HepG2 (cell line): ENCODE measurements around the gene CIAPIN1. TPM values are rescaled to one million over a fixed set of nuclear protein-coding genes. Genes with fewer than 3 reads are reported as not detected.

ENCODE experiments used
- ATAC-seq: fragments of 200-7000 bp; cut with Tn5 transposase; 3 replicates; pipeline ENCODE4 v1.9.1; 2020; ENCODE audit warnings: mild to moderate bottlenecking, moderate library complexity
- BruUV-seq: library from RNA; stranded (reverse); fragments of 400-500 nt; replicated peaks from 2 replicates; lab custom pipeline; 2021; lab: Mats Ljungman, UMichigan
- CTCF ChIA-PET: fragments of 300-600 bp; formaldehyde crosslinking; extraction: SDS; loops from one replicate; lab custom pipeline; 2021; ENCODE audit warnings: low total read pairs, inconsistent platforms, low intra/inter-chr PET ratio; lab: Yijun Ruan, JAX
- POLR2A ChIA-PET: fragments of 350-600 bp; sonication (Branson Sonifier 250); formaldehyde crosslinking; loops from one replicate; lab custom pipeline; 2020; ENCODE audit warnings: antibody characterized with exemption, inconsistent platforms; lab: Yijun Ruan, JAX
- DNase-seq: peaks from one replicate; pipeline ENCODE4 v3.0.0-alpha.2; 2015; ENCODE audit warnings: low spot score
- FAIRE-seq: peaks from 3 replicates; lab custom pipeline; 2011; peaks lifted over from hg19 to GRCh38; lab: Jason Lieb, UNC
- H2AFZ ChIP-seq: one replicate; pipeline ENCODE4 v1.6.1; 2011; ENCODE audit warnings: low read length, inconsistent platforms
- H3K27ac ChIP-seq: fragments of 300-600 bp; 3 replicates; pipeline ENCODE4 v1.8.0; 2011; ENCODE audit warnings: mixed run types, mild to moderate bottlenecking, mixed read lengths, low read length, inconsistent platforms; ENCODE audit not compliant: insufficient read depth; ENCODE audit errors: extremely low read length
- H3K27me3 ChIP-seq, 2 experiments: fragments of 200-600 bp in 1 of 2; 2 replicates in 1 of 2; 3 replicates in 1 of 2; pipeline versions ENCODE4 v1.6.0 to v1.8.0; 2011; ENCODE audit warnings: low read length in 2 of 2, mild to moderate bottlenecking in 2 of 2, moderate library complexity in 2 of 2, inconsistent platforms in 1 of 2; ENCODE audit not compliant: insufficient read depth in 2 of 2, control insufficient read depth in 1 of 2
- H3K36me3 ChIP-seq, 2 experiments: fragments of 200-600 bp in 1 of 2; replicated peaks in 1 of 2; 2 replicates in 1 of 2; 3 replicates in 1 of 2; pipeline versions ENCODE4 v1.5.1 to v1.8.0; 2011; ENCODE audit warnings: low read length in 2 of 2, inconsistent platforms in 1 of 2; ENCODE audit not compliant: insufficient read depth in 2 of 2, control insufficient read depth in 1 of 2
- H3K4me1 ChIP-seq: 2 replicates; pipeline ENCODE4 v1.5.1; 2012; ENCODE audit warnings: low read length, inconsistent platforms; ENCODE audit not compliant: insufficient read depth
- H3K4me2 ChIP-seq: 2 replicates; pipeline ENCODE4 v1.6.0; 2011; ENCODE audit warnings: low read depth, low read length, inconsistent platforms
- H3K4me3 ChIP-seq, 3 experiments: fragments of 200-600 bp in 1 of 3; sonication (generic), shearing (Covaris generic) in 1 of 3; replicated peaks in 1 of 3; 2 replicates each; pipeline ENCODE4 v1.5.1; 2011 to 2016; ENCODE audit warnings: low read length in 3 of 3, inconsistent platforms in 2 of 3, low read depth in 2 of 3, mild to moderate bottlenecking in 2 of 3, control low read depth in 1 of 3, mixed read lengths in 1 of 3; ENCODE audit not compliant: insufficient read depth in 1 of 3
- H3K79me2 ChIP-seq: one replicate; pipeline ENCODE4 v1.6.1; 2011; ENCODE audit warnings: low read length, inconsistent platforms; ENCODE audit not compliant: insufficient read depth
- H3K9ac ChIP-seq: 2 replicates; pipeline ENCODE4 v1.6.0; 2011; ENCODE audit warnings: mild to moderate bottlenecking, low read depth, low read length, inconsistent platforms; ENCODE audit not compliant: insufficient read depth
- H3K9me3 ChIP-seq: 2 replicates; pipeline ENCODE4 v1.5.1; 2012; ENCODE audit warnings: mild to moderate bottlenecking, low read length
- H4K20me1 ChIP-seq: 2 replicates; pipeline ENCODE4 v1.6.0; 2011; ENCODE audit warnings: inconsistent platforms, mild to moderate bottlenecking, low read length, moderate library complexity; ENCODE audit not compliant: insufficient read depth
- CHCHD3 ChIP-seq: sonication (generic); formaldehyde crosslinking; IDR thresholded peaks from 2 replicates; pipeline ENCODE4 v1.8.0; 2022; ENCODE audit warnings: mild to moderate bottlenecking, missing genetic modification reagents, moderate library complexity
- DNMT3B ChIP-seq: conservative IDR thresholded peaks from 2 replicates; pipeline ENCODE4 v1.6.1; 2016; ENCODE audit warnings: missing biosample characterization, control low read depth
- DPF2 ChIP-seq: sonication (generic); formaldehyde crosslinking; IDR thresholded peaks from 2 replicates; pipeline ENCODE4 v1.4.0; 2020; ENCODE audit warnings: mild to moderate bottlenecking, low read depth, missing genetic modification reagents, borderline replicate concordance
- GATA4 ChIP-seq: sonication (generic); IDR thresholded peaks from 2 replicates; pipeline ENCODE4 v1.6.1; 2016; ENCODE audit warnings: antibody characterized with exemption, low read depth, borderline replicate concordance
- ISL2 ChIP-seq: sonication (generic); formaldehyde crosslinking; IDR thresholded peaks from 2 replicates; pipeline ENCODE4 v1.5.0; 2020; ENCODE audit warnings: missing genetic modification reagents
- KDM5A ChIP-seq: fragments of 200-600 bp; sonication (generic); IDR thresholded peaks from 2 replicates; pipeline ENCODE4 v1.7.0; 2018; ENCODE audit warnings: antibody characterized with exemption, mild to moderate bottlenecking, low read length, borderline replicate concordance
- KLF12 ChIP-seq: sonication (generic); formaldehyde crosslinking; IDR thresholded peaks from 2 replicates; pipeline ENCODE4 v1.4.0; 2020; ENCODE audit warnings: missing genetic modification reagents, borderline replicate concordance
- NCOA1 ChIP-seq: sonication (generic); formaldehyde crosslinking; IDR thresholded peaks from 2 replicates; pipeline ENCODE4 v1.9.0; 2021; ENCODE audit warnings: missing genetic modification reagents
- PITX1 ChIP-seq: sonication (generic); formaldehyde crosslinking; IDR thresholded peaks from 2 replicates; pipeline ENCODE4 v1.5.1; 2020; ENCODE audit warnings: mild to moderate bottlenecking, missing genetic modification reagents
- RFXAP ChIP-seq: sonication (generic); formaldehyde crosslinking; IDR thresholded peaks from 2 replicates; pipeline ENCODE4 v1.4.0; 2020; ENCODE audit warnings: missing genetic modification reagents, borderline replicate concordance
- RNF2 ChIP-seq: fragments of 450-650 bp; conservative IDR thresholded peaks from 2 replicates; pipeline ENCODE4 v1.6.1; 2016; ENCODE audit warnings: low read depth
- SMAD3 ChIP-seq: sonication (generic); formaldehyde crosslinking; IDR thresholded peaks from 2 replicates; pipeline ENCODE4 v1.4.0; 2020; ENCODE audit warnings: missing genetic modification reagents
- SRSF1 ChIP-seq: fragments of 200-400 bp; formaldehyde crosslinking; optimal IDR thresholded peaks from 2 replicates; pipeline ENCODE3; 2017; ENCODE audit warnings: mild to moderate bottlenecking, low read depth, low read length, moderate library complexity
- TGIF2 ChIP-seq: IDR thresholded peaks from 2 replicates; pipeline ENCODE4 v1.6.1; 2016; ENCODE audit warnings: control low read depth, missing compliant biosample characterization
- ZNF337 ChIP-seq: sonication (generic); formaldehyde crosslinking; IDR thresholded peaks from 2 replicates; pipeline ENCODE4 v1.5.1; 2020; ENCODE audit warnings: missing genetic modification reagents, low read depth, mild to moderate bottlenecking, borderline replicate concordance
- ZNF33A ChIP-seq: sonication (generic); formaldehyde crosslinking; IDR thresholded peaks from 2 replicates; pipeline ENCODE4 v1.5.1; 2020; ENCODE audit warnings: missing genetic modification reagents, mild to moderate bottlenecking, moderate library complexity, borderline replicate concordance
- ZNF737 ChIP-seq: sonication (generic); formaldehyde crosslinking; IDR thresholded peaks from 2 replicates; pipeline ENCODE4 v1.5.0; 2020; ENCODE audit warnings: missing genetic modification reagents, mild to moderate bottlenecking, borderline replicate concordance
- WGBS: methylation state at CpG from one replicate; pipeline ENCODE4 v1.1.6; 2017; ENCODE audit warnings: low lambda C conversion rate; 5-methylcytosine and 5-hydroxymethylcytosine counted together
- in situ Hi-C: cut with HindIII; loops from 2 replicates; pipeline ENCODE4 v1.10.0; 2017; ENCODE audit warnings: low pct_unique_long_range_greater_than_20kb; ENCODE audit not compliant: extremely low pct_ligation_motif_present
- intact Hi-C: fragments of 100-400 bp; cut with micrococcal nuclease; formaldehyde crosslinking; loops from one replicate; pipeline ENCODE4 v1.10.0; 2022; ENCODE audit not compliant: unreplicated experiment
- polyA plus RNA-seq, 8 experiments: library from polyadenylated mRNA; depleted of rRNA in 3 of 8; stranded (reverse) in 7 of 8; unstranded in 1 of 8; fragments of >200 nt; fragmentation: Illumina TruSeq in 4 of 8; extraction: Trizol in 4 of 8; gene quantifications; 2 replicates each; pipeline versions ENCODE4 v1.2.1 to v1.2.3, GENCODE V29; 2011 to 2016; ENCODE audit warnings: low read depth in 4 of 8, missing spikeins in 1 of 8, mixed read lengths in 1 of 8; ENCODE audit not compliant: insufficient read depth in 1 of 8
- total RNA-seq, 5 experiments: library from RNA; depleted of rRNA; stranded (reverse); fragments of >200 nt; fragmentation: Illumina TruSeq; extraction: Trizol; gene quantifications; 2 replicates each; pipeline ENCODE4 v1.2.3, GENCODE V29; 2016; ENCODE audit warnings: low read depth in 1 of 5
- TF ChIP-seq, protein P1 (sequence below): IDR thresholded peaks from 2 replicates; pipeline ENCODE4 v1.6.1; 2016; ENCODE audit warnings: low read depth, missing genetic modification reagents, missing compliant biosample characterization

CIAPIN1 gene
- total and polyA plus RNA-seq, 2 of the 13 experiments (the other 11 are each of a cell fraction or from before 2014, with no cell fraction given), result 69.3 to 89.7 TPM

- peak; percentile 39; the same call in 1 of the 2 replicates for TF ChIP-seq KDM5A
- TF ChIP-seq SRSF1, result peak; percentile 1
- TF ChIP-seq ZNF33A (CRISPR knock-in tag), result no peak
- 0 out of 2 replicates have a peak, but pooled peaks have one; percentile 3 for TF ChIP-seq NCOA1 (CRISPR knock-in tag)
- TF ChIP-seq ZNF737 (CRISPR knock-in tag), result 0 out of 2 replicates have a peak, but pooled peaks have one; percentile 6
- 0 out of 2 replicates have a peak, but pooled peaks have one; percentile 14 for TF ChIP-seq ZNF337
- TF ChIP-seq DPF2 (CRISPR knock-in tag), result no peak
Measured at GRCh38 chr16:57462978-57463362, 15.8 kb upstream of the CIAPIN1 start (continued).

DNA sequence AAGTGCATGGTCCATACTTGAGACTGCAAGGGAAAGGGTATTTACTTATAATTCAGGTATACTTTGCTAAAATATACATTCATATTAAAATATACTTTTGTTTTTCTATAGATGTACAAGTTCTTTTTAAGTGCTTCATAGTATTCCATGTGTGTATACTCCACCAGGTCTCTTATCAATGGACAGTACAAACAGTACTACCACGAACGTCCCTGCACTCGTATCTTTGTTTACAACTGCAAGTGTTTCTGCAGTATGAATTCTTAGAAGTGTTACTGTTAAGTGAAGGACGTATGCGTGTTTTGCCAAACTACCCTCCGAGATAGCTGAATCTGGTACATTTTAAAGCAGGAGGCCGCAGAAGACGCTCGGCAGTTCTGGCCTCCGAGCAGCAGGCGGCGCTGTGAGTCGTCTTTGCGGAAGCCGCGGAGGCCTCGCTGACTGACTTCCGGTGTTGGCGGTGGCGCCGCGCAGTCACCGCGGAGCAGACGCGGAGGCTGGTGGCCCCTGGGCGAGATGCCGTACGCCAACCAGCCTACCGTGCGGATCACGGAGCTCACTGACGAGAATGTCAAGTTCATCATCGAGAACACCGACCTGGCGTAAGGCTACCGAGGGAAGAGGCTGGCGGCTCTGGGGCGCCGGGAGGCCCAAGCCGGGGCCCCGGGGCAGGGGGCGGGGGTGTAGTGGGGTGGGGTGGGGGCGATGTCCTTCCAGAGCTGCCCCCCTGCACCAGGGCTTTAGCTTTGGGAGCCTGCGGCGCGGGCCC lies 15.2 kb upstream of the CIAPIN1 start, which contains the start of gene POLR2C:
Gene POLR2C (plus strand): TSS at position 471 of the 769 bp plus-strand sequence. CDS start 46 bp downstream, at position 517.
- CTCF ChIA-PET, result interaction anchor here (0.7 to 4.6 kb wide), 4 partner anchors 10 to 57 kb away, joined by 3 to 37 read pairs (median 4); no protein-coding TSS in a partner anchor
- 3% methylated on average over 28 of the region's 47 CpGs for WGBS
- POLR2A ChIA-PET, result interaction anchor here (0.7 to 3.7 kb wide), 18 partner anchors 10 to 273 kb away, joined by 3 to 52 read pairs (median 4); partner anchors contain the start of genes CIAPIN1, COQ9, DOK4 and KATNB1
- FAIRE-seq (peak; percentile 86), ATAC-seq (peak; percentile 97), DNase-seq (peak; percentile 80)
- peak within 1 kb of the TSS; percentile 95 for H3K4me2 ChIP-seq
- H3K4me3 ChIP-seq, result peak within 1 kb of the TSS; percentile 94 to 100 (median 99)
- H3K9me3 ChIP-seq, result no peaks in the 10 kb centered on the region
- peaks cover 33% of the 10 kb centered on the region for H3K4me1 ChIP-seq
- no peaks in the 10 kb centered on the region for H4K20me1 ChIP-seq
- H2AFZ ChIP-seq, result no peak within 1 kb of the TSS
- peaks cover 34 to 65% of the 10 kb centered on the region in 2 experiments for H3K36me3 ChIP-seq
- H3K27me3 ChIP-seq, result no peaks in the 10 kb centered on the region; a peak in 1 of 5 replicates
- peak within 1 kb of the TSS; percentile 94 for H3K9ac ChIP-seq
- BruUV-seq, result no TSS peak
- peak within 1 kb of the TSS; percentile 63 for H3K27ac ChIP-seq
- H3K79me2 ChIP-seq, result peaks cover 34% of the 10 kb centered on the region
- intact Hi-C loops (loop anchor here (1.0 kb wide), 1 partner anchor 57 kb away; no protein-coding TSS in a partner anchor), in situ Hi-C loops (no loop called here)
- TF ChIP-seq CHCHD3 (CRISPR knock-in tag) (no peak), PITX1 (CRISPR knock-in tag) (peak; percentile 69), SMAD3 (CRISPR knock-in tag) (peak; percentile 97), ZNF337 (0 out of 2 replicates have a peak, but pooled peaks have one; percentile 5), DNMT3B (peak; percentile 84), RFXAP (CRISPR knock-in tag) (peak; percentile 96), GATA4 (peak; percentile 84; the same call in 1 of the 2 replicates), RNF2 (no peak), ISL2 (CRISPR knock-in tag) (peak; percentile 90), KLF12 (peak; percentile 85; the same call in 1 of the 2 replicates), TGIF2 (no peak; the same call in 1 of the 2 replicates)
- TF ChIP-seq, protein P1, sequence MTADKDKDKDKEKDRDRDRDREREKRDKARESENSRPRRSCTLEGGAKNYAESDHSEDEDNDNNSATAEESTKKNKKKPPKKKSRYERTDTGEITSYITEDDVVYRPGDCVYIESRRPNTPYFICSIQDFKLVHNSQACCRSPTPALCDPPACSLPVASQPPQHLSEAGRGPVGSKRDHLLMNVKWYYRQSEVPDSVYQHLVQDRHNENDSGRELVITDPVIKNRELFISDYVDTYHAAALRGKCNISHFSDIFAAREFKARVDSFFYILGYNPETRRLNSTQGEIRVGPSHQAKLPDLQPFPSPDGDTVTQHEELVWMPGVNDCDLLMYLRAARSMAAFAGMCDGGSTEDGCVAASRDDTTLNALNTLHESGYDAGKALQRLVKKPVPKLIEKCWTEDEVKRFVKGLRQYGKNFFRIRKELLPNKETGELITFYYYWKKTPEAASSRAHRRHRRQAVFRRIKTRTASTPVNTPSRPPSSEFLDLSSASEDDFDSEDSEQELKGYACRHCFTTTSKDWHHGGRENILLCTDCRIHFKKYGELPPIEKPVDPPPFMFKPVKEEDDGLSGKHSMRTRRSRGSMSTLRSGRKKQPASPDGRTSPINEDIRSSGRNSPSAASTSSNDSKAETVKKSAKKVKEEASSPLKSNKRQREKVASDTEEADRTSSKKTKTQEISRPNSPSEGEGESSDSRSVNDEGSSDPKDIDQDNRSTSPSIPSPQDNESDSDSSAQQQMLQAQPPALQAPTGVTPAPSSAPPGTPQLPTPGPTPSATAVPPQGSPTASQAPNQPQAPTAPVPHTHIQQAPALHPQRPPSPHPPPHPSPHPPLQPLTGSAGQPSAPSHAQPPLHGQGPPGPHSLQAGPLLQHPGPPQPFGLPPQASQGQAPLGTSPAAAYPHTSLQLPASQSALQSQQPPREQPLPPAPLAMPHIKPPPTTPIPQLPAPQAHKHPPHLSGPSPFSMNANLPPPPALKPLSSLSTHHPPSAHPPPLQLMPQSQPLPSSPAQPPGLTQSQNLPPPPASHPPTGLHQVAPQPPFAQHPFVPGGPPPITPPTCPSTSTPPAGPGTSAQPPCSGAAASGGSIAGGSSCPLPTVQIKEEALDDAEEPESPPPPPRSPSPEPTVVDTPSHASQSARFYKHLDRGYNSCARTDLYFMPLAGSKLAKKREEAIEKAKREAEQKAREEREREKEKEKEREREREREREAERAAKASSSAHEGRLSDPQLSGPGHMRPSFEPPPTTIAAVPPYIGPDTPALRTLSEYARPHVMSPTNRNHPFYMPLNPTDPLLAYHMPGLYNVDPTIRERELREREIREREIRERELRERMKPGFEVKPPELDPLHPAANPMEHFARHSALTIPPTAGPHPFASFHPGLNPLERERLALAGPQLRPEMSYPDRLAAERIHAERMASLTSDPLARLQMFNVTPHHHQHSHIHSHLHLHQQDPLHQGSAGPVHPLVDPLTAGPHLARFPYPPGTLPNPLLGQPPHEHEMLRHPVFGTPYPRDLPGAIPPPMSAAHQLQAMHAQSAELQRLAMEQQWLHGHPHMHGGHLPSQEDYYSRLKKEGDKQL (CRISPR knock-in tag), result peak; percentile 68; the same call in 1 of the 2 replicates
